ENCODE data around the gene PMS2.
"Not testable (repeated sequence)": the region's sequence is repeated elsewhere in the genome, so short reads cannot be mapped to it uniquely, and the experiment has no call there.

The PMS2 gene

GRCh38 chr7:5924180-5924579 lies 84.7 kb downstream of the PMS2 start:
- not testable (repeated sequence) for DNase-seq (ENCODE audit: low read depth in 2 of 2)

All from stimulated activated CD8-positive, alpha-beta memory T cell treated with anti-CD3 and anti-CD28 coated beads, Interleukin-7, amount 100 ng/mL, for 4 hours (primary cell).